Astrocyte of the spinal cord (primary cell): ENCODE measurements around the gene TNFAIP1.

Experiments
- DNase-seq: peaks from one replicate; pipeline ENCODE4 v3.0.0; 2011; ENCODE audit warnings: low read depth, low spot score
- H3K4me3 ChIP-seq: 2 replicates; pipeline ENCODE4 v1.5.1; 2011; ENCODE audit warnings: low read depth, mild to moderate bottlenecking, low read length, moderate library complexity
- CTCF ChIP-seq: IDR thresholded peaks from 2 replicates; pipeline ENCODE4 v1.5.1; 2012; ENCODE audit warnings: low read depth, mild to moderate bottlenecking, low read length, inconsistent platforms
- in situ Hi-C: cut with HindIII; loops from 2 replicates; pipeline ENCODE4 v1.10.0; 2017; ENCODE audit warnings: low sequenced_read_pairs

Gene TNFAIP1

DNA sequence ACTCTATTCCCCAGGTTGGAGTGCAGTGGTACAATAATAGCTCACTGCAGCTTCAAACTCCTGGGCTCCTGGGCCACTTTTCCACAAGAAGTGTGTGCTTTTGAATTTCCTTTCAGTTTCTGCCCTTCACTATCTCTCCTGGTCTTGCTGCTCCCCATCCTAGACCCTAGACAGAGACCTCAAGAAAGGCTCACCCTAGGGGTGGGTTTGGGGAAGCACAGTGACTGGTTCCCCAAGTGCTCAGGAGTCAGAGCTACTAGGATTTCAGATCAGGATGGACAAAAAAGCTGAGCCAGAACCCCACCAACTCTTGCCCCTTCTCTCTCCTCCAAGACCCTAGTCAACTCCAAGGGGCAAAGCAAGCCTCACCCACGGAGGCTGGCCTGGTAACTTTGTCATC is 31.0 kb downstream of the TNFAIP1 start:
- no peak for TF ChIP-seq CTCF
- no peak overlapping the region for H3K4me3 ChIP-seq
- in situ Hi-C loops, result no loop called here
- no peak for DNase-seq

GRCh38 chr17:28367641-28368305 is 32.2 kb downstream of the TNFAIP1 start:
- no peak for TF ChIP-seq CTCF
- in situ Hi-C loops, result no loop called here
- H3K4me3 ChIP-seq, result no peak overlapping the region
- no peak for DNase-seq

GRCh38 chr17:28368306-28368831 is 32.8 kb downstream of the TNFAIP1 start:
- no peak for TF ChIP-seq CTCF
- in situ Hi-C loops, result no loop called here
- DNase-seq, result no peak

GRCh38 chr17:28368915-28369683 is 33.5 kb downstream of the TNFAIP1 start:
- no peak overlapping the region for H3K4me3 ChIP-seq
- no peak for DNase-seq
- in situ Hi-C loops, result no loop called here

More at GRCh38 chr17:28368306-28368831, 32.8 kb downstream of the TNFAIP1 start:
- no peak overlapping the region for H3K4me3 ChIP-seq

GRCh38 chr17:28369684-28370034 is 34.1 kb downstream of the TNFAIP1 start:
- no peak for DNase-seq
- no peak for TF ChIP-seq CTCF
- H3K4me3 ChIP-seq, result no peak overlapping the region
- in situ Hi-C loops, result no loop called here

More at GRCh38 chr17:28368915-28369683, 33.5 kb downstream of the TNFAIP1 start:
- TF ChIP-seq CTCF, result no peak

GRCh38 chr17:28370035-28370743 is 34.6 kb downstream of the TNFAIP1 start, which contains the start of gene VTN:
VTN (minus strand) TSS chr17:28370307; CDS start chr17:28370203, 104 bp downstream.
- H3K4me3 ChIP-seq, result peak within 1 kb of the TSS; percentile 60
- in situ Hi-C loops, result no loop called here
- DNase-seq, result no peak
- TF ChIP-seq CTCF, result no peak
